Germinal center (tissue), 1 donor: Measurements from ENCODE around the gene JSRP1.

Experiments used
- DNase-seq: peaks from one replicate; pipeline ENCODE4 v3.0.0; 2012; ENCODE audit warnings: mixed read lengths, low spot score

Gene JSRP1

DNA sequence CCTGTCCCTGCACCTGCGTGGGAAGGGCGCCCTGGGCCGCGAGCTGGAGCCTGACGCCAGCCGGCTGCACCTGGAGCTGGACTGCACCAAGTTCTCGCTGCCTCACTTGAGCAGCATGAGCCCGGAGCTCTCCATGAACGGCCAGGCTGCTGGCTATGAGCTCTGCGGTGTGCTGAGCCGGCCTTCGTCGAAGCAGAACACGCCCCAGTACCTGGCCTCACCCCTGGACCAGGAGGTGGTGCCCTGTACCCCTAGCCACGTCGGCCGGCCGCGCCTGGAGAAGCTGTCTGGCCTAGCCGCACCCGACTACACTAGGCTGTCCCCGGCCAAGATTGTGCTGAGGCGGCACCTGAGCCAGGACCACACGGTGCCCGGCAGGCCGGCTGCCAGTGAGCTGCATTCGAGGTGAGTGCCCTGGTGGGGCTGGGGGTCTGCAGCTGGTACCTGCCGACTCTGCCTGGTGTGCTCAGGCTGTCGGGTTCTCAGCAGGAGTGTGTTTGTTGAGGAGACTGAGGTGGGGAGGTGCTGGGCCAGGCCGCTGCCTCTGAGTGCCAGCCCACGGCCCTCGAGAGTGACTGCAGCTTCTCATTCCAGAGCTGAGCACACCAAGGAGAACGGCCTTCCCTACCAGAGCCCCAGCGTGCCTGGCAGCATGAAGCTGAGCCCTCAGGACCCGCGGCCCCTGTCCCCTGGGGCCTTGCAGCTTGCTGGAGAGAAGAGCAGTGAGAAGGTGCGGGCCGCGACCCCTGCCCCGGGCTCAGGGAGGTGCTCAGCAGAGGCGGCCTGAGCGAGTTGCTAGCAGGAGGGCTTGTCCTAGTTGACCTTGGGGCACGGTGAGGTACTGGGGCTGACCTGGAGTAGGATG is 39.6 kb downstream of the JSRP1 start:
- DNase-seq, result no peak

DNA sequence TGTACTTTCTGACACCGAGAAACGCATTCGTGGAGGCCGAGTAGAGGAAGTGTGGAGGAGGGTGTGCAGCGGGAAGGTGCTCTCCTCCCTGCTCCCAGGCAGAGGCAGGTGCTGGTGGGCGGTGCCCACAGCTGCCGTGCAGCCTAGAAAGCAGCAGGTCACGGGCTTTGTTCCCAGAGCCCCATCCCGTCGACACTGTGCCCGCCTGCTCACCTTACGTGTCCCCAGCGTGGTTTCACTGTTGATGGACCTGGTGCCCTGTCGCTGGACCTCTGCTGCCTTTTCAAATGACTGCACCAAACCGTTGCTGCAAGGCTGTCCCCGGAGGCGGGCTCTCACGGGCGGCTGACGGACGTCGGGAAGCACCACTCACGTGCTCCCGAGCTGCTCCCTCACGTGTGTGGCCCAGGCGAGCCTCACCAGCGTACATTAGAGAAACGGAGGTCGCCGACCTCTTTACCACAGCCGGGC is 40.9 kb downstream of the JSRP1 start:
- DNase-seq, result no peak

DNA sequence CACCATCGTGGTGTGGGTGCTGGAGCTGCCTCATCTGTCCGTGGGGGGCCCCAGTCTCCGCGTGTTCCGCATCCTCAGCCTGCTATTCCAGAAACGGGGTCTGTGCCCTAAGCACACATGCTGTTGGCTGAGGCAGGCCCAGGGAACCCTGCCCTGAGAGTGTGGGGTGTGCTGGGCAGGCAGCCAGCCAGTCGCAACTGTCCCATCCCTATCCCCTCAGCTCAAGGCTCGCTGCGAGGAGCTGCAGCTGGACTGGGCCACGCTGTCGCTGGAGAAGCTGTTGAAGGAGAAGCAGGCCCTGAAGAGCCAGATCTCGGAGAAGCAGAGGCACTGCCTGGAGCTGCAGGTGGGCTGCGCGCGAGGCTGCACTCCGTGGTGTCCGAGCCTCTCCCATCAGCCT is 42.0 kb downstream of the JSRP1 start:
- DNase-seq, result no peak

DNA sequence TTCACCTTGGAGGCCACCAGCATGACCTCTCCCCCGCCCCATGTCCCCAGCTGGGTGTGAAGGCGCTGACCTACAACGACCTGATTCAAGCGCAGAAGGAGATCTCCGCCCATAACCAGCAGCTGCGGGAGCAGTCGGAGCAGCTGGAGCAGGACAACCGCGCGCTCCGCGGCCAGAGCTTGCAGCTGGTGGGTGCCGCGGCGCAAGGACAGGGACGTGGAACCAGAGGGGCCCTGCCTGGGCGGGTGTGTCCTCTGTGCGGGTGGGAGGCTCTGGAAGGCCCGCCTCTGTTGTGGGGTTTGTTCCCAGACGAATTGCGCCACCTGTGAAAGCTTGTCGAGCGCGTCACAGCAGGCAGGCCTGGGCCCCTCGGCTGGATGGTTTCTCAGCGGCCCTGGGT is 42.4 kb downstream of the JSRP1 start:
- no peak for DNase-seq

DNA sequence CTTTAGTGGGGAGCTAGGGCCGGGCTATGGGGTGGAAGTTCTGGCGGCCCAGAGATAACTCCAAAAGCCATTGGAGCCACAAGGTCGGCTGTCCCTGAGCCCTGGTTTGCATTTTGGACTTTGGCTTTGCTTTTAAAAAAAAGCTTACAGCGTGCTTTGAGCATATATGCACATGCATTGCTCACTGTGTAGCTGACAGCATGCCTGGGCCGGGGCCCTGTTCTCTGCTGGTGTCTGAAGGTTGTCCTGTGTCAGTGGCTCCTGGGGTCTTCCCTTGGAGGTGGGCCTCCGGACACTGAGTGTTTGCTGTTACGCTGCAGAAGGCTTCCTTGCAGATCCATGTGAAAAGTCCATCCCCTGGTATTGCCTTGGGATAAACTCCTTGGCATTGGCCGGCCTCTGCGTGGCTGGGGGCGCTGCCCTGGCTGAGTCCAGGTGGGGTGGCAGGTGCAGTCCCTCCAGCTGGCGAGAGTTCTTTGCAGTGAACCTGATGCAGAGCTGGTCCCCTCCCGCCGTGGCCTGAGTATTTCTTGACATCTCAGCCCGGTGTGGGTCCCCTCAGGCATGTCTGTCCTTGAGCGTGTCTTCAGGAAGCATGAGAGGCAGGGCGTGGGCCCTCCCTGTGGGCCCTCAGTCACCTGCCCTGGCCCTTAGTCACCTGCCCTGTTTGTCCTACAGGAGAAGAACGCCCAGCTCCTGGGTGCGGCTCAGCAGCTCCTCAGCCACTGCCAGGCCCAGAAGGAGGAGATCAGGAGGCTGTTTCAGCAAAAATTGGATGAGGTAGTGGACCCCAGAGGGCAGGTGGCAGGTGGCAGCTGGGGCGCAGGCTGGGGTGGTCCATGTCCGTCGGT is 43.1 kb downstream of the JSRP1 start:
- no peak for DNase-seq

DNA sequence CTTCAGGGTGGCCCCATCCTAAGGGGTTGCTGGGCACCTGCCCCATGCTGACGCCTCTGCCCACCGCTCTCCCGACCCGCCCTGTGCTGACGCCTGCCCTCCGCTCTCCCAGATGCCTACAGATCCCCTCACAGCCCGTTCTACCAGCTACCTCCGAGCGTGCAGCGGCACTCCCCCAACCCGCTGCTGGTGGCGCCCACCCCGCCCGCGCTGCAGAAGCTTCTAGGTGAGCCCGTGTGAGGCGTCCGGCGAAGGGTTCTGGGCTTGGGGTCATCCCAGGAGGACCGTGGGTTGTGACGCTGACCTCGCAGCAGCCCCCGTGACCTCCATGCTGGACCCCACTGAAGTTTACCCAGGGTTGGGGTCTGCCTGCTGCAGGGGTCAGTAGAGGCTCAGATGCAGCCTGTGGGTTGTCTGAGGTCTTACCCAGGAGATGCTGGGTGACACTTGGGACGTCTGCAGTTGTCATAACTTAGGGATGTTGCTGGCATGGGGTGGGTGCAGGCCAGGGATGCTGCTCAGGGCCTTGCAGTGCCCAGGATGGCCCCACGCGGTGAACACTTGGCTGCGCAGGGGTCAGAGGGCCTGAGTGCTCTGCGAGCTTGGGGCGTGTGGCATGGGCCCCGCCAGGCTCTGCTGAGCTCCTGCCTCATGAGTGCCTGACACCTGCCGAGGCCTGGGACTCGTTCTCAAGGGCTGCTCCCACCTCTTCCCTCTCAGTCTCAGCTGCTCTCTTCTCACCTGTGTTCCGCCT is 45.1 kb downstream of the JSRP1 start:
- no peak for DNase-seq

DNA sequence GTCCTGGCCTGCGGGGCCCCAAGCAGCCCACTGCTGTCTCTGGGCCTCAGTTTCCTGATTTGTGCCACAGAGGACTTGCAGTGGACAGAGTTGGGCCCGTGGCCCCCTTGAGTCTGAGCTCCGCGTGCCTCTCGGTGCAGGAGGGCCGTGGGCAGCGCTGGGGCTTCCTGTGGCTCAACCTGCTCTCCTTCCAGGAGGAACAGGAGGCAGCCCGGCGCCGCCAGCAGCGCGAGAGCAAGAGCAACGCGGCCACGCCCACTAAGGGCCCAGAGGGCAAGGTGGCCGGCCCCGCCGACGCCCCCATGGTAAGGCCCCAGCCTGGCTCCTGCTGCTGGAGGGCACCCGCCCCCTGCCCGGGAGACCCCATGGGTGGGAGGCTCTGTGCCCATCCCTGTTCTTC is 46.0 kb downstream of the JSRP1 start:
- no peak for DNase-seq

DNA sequence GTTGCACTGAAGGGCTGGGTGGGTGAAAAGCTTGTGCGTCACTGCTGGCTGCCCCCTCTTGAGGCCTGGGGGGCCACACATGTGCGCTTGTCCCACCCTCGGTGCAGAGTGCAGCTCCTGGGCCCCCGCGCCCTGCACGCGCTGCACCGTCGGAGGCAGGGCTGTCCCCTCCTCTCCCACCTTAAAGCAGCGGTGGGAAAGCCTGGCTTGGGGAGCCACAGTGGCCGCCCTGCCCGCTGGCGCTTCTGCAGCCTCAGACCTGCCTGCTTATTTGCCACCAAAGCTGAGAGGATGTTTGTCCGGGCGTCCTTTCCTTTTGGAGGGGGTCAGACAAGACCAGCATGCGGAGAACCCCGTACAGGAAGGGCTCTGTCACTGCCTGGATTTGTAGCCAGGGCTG is 46.8 kb downstream of the JSRP1 start:
- DNase-seq, result no peak

DNA sequence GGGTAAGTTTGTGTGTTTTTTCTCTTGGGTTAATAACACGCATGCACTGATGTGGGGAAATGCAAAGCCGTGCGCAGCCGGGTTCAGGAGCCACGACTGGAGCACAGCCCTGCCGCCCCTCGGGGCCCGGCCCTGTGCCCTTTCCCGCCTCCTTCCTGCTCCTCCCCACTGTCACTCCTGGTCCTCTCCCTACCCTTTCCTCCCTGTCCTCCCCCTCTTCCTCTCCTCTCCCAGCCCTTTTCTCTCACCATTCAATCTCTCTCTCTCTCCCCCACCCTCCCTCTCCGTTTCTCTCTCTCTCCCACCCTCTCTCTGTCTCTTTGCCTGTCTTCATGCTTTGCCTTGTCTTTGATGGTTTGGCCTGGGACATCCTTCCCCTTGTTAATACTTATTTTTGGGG is 47.2 kb downstream of the JSRP1 start:
- DNase-seq, result no peak

DNA sequence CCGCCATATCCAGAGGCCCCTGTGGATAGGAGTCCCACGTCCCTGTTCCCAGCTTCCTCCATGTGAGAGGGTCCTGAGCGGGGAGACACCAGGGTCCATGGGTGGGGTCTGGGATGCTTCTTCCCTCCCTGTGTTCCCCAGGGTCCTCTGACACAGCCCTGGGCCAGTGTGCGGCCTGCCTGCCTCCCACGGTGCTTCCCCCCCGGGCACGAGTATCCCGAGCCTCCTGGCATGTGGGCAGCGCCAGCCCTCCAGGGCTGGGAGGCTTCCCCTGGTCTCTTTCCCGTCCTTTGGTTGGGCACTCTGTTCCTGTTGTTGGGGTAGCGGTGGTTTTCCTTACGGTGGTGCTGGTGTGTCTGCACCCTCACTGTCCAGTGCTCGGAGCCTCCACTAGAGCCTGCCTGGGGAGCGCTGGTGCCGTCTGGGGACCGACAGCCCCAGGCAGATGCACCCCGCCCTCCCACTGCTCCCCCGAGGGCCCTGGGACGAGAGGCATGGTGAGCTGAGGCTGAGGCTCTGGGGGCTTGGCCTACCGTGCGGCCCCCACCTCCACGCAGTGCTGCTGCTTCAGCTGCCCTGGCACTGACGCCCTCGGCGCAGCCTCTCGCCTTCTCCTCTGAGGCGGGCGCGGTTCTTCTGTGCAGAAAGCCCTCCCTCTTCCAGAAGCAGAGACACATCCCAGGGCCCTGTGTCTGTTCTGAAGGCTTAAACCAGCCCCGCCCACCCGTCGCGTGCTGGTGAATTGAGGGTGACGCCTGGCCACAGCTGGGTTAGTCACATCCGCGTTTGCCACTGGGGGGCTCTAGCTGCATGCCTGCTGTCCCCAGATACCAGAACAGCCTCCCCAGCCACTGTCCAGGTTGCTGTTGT is 48.0 kb downstream of the JSRP1 start:
- peak; percentile 67 for DNase-seq

DNA sequence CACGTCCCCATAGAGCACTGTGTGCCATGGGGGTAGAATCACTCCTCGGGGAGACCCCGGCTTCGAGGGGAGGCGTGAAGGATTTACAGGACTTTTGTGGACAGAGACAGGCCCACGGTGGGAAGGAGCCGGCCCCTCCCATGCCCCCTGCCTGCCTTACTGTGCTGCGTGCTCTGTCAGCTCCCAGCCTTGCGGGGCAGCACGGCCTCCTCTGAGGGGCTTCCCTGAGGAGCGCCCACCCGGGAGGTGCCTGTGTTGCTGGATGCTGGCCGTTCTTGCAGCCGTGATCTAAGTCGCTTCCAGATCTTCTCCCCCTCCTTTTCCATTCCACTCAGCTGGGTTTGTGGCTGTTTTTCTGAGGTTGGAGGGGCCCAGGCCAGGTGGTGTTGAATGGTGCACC is 49.2 kb downstream of the JSRP1 start:
- no peak for DNase-seq

DNA sequence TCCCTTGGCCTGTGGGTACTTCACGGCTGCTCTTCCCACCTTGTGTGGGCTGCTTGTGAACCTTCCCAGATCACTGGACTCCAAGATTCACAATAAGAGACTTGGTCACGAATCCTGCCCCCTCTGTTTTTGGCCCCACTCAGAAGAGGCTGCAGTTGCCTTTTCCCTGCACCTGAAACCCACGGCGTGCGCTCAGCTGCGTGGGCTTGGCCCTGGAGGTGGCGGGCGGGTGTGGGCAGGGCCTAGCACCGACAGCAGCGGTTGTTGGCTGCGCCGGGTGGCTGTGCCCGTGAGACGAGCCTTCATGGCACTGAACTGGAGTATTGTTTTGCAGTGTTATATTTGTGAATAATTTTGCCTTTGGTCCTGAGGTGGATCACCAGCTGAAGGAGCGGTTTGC is 53.9 kb downstream of the JSRP1 start:
- DNase-seq, result no peak
